HEK293 (cell line): ENCODE results near the gene COL6A2.

ENCODE experiments used
- CTCF ChIA-PET: fragments of 350-600 bp; formaldehyde crosslinking; extraction: SDS; loops from one replicate; lab custom pipeline; 2021; ENCODE audit warnings: antibody characterized with exemption; lab: Yijun Ruan, JAX
- POLR2A ChIA-PET: fragments of 300-600 bp; formaldehyde crosslinking; extraction: SDS; loops from one replicate; lab custom pipeline; 2020; ENCODE audit warnings: antibody characterized with exemption, inconsistent platforms; lab: Yijun Ruan, JAX
- H3K27ac ChIP-seq: fragments of 200-500 bp; sonication (Bioruptor generic); 2 replicates; pipeline ENCODE4 v1.5.1; 2014; ENCODE audit warnings: low read depth, low read length, control low read depth, inconsistent platforms; ENCODE audit errors: extremely low read depth
- H3K36me3 ChIP-seq, 2 experiments: fragments of 200-500 bp in 1 of 2; sonication (Bioruptor generic) in 1 of 2; 1 replicate in 1 of 2; 2 replicates in 1 of 2; pipeline ENCODE4 v1.5.1; 2014 to 2017; ENCODE audit warnings: inconsistent platforms in 2 of 2, low read length in 2 of 2; ENCODE audit not compliant: control insufficient read depth in 2 of 2, insufficient read depth in 1 of 2
- H3K4me1 ChIP-seq: fragments of 200-500 bp; sonication (Bioruptor generic); 2 replicates; pipeline ENCODE4 v1.5.1; 2014; ENCODE audit warnings: mild to moderate bottlenecking, low read length, inconsistent platforms; ENCODE audit not compliant: control insufficient read depth, insufficient read depth
- H3K4me3 ChIP-seq: 2 replicates; pipeline ENCODE4 v1.5.1; 2011; ENCODE audit warnings: low read depth, mild to moderate bottlenecking, control low read depth, low read length, moderate library complexity
- H3K9me3 ChIP-seq: fragments of 200-500 bp; sonication (Bioruptor generic); 2 replicates; pipeline ENCODE4 v1.5.1; 2014; ENCODE audit warnings: low read depth, low read length, inconsistent platforms; ENCODE audit not compliant: control insufficient read depth, insufficient read depth
- GLI4 ChIP-seq: fragments of 450-650 bp; formaldehyde crosslinking; IDR thresholded peaks from 2 replicates; pipeline ENCODE4 v1.5.1; 2016; ENCODE audit warnings: missing biosample characterization, missing genetic modification characterization
- HOXC10 ChIP-seq: sonication (generic); formaldehyde crosslinking; IDR thresholded peaks from 2 replicates; pipeline ENCODE4 v1.8.1; 2023; ENCODE audit warnings: mild to moderate bottlenecking, missing genetic modification reagents
- MYNN ChIP-seq: fragments of 450-650 bp; formaldehyde crosslinking; IDR thresholded peaks from 2 replicates; pipeline ENCODE4 v1.5.1; 2016; ENCODE audit warnings: missing biosample characterization, missing genetic modification characterization, borderline replicate concordance
- PATZ1 ChIP-seq: fragments of 450-650 bp; formaldehyde crosslinking; IDR thresholded peaks from 2 replicates; pipeline ENCODE4 v1.5.1; 2016; ENCODE audit warnings: missing biosample characterization, missing genetic modification characterization
- SALL2 ChIP-seq: fragments of 450-650 bp; formaldehyde crosslinking; IDR thresholded peaks from 2 replicates; pipeline ENCODE4 v1.5.0; 2017; ENCODE audit warnings: missing biosample characterization, mild to moderate bottlenecking, missing genetic modification characterization, borderline replicate concordance
- ZNF2 ChIP-seq: fragments of 450-650 bp; formaldehyde crosslinking; IDR thresholded peaks from 2 replicates; pipeline ENCODE4 v1.5.1; 2016; ENCODE audit warnings: missing biosample characterization, missing genetic modification characterization
- ZNF202 ChIP-seq: fragments of 450-650 bp; formaldehyde crosslinking; IDR thresholded peaks from 2 replicates; pipeline ENCODE4 v1.5.1; 2016; ENCODE audit warnings: missing biosample characterization, missing genetic modification characterization, borderline replicate concordance
- ZNF26 ChIP-seq: fragments of 450-650 bp; formaldehyde crosslinking; IDR thresholded peaks from 2 replicates; pipeline ENCODE4 v1.5.1; 2016; ENCODE audit warnings: missing biosample characterization, missing genetic modification characterization
- ZNF280C ChIP-seq: fragments of 450-650 bp; formaldehyde crosslinking; IDR thresholded peaks from 2 replicates; pipeline ENCODE4 v1.5.1; 2016; ENCODE audit warnings: missing biosample characterization, missing genetic modification characterization
- ZNF292 ChIP-seq: fragments of 450-650 bp; formaldehyde crosslinking; IDR thresholded peaks from 2 replicates; pipeline ENCODE4 v1.5.1; 2016; ENCODE audit warnings: low read depth, missing biosample characterization, missing genetic modification characterization, borderline replicate concordance
- ZNF398 ChIP-seq: fragments of 450-650 bp; formaldehyde crosslinking; IDR thresholded peaks from 2 replicates; pipeline ENCODE4 v1.5.1; 2017; ENCODE audit warnings: missing biosample characterization, missing genetic modification characterization
- ZNF488 ChIP-seq: fragments of 450-650 bp; formaldehyde crosslinking; IDR thresholded peaks from 2 replicates; pipeline ENCODE4 v1.5.1; 2016; ENCODE audit warnings: missing biosample characterization, missing genetic modification characterization
- ZNF560 ChIP-seq: fragments of 450-650 bp; formaldehyde crosslinking; IDR thresholded peaks from 2 replicates; pipeline ENCODE4 v1.5.1; 2017; ENCODE audit warnings: missing biosample characterization, missing genetic modification characterization, borderline replicate concordance
- ZNF580 ChIP-seq: fragments of 450-650 bp; formaldehyde crosslinking; IDR thresholded peaks from 2 replicates; pipeline ENCODE4 v1.5.1; 2016; ENCODE audit warnings: missing biosample characterization, missing genetic modification characterization
- ZNF629 ChIP-seq: fragments of 450-650 bp; formaldehyde crosslinking; IDR thresholded peaks from 2 replicates; pipeline ENCODE4 v1.5.1; 2017; ENCODE audit warnings: missing biosample characterization, missing genetic modification characterization
- ZNF639 ChIP-seq: fragments of 450-650 bp; formaldehyde crosslinking; IDR thresholded peaks from 2 replicates; pipeline ENCODE4 v1.5.1; 2016; ENCODE audit warnings: missing biosample characterization, missing genetic modification characterization
- ZNF843 ChIP-seq: fragments of 450-650 bp; formaldehyde crosslinking; IDR thresholded peaks from 2 replicates; pipeline ENCODE4 v1.5.1; 2016; ENCODE audit warnings: missing biosample characterization, missing genetic modification characterization
- ZSCAN18 ChIP-seq: fragments of 450-650 bp; formaldehyde crosslinking; IDR thresholded peaks from 2 replicates; pipeline ENCODE4 v1.5.1; 2016; ENCODE audit warnings: missing biosample characterization, missing genetic modification characterization
- ZSCAN23 ChIP-seq: fragments of 450-650 bp; formaldehyde crosslinking; IDR thresholded peaks from 2 replicates; pipeline ENCODE4 v1.5.1; 2016; ENCODE audit warnings: missing biosample characterization, missing genetic modification characterization
- ZXDB ChIP-seq: fragments of 450-650 bp; formaldehyde crosslinking; IDR thresholded peaks from 2 replicates; pipeline ENCODE4 v1.5.1; 2016; ENCODE audit warnings: missing biosample characterization, missing genetic modification characterization

The COL6A2 gene

GRCh38 chr21:46111193-46111571, 13.3 kb downstream of the COL6A2 start (continued):
- TF ChIP-seq ZNF488 (no peak), ZNF2 (tag by site-specific recombination) (no peak), MYNN (tag by site-specific recombination) (no peak)
- TF ChIP-seq, all 188 proteins: peak for 0

- H3K9me3 ChIP-seq, result no peaks in the 10 kb centered on the region
- TF ChIP-seq ZNF560 (tag by site-specific recombination), result no peak
- TF ChIP-seq ZNF292, result no peak
- TF ChIP-seq ZSCAN18 (tag by site-specific recombination), result no peak
- no peak for TF ChIP-seq PATZ1
- TF ChIP-seq ZNF639 (tag by site-specific recombination), result no peak
- no peak for TF ChIP-seq GLI4
- TF ChIP-seq ZNF843, result no peak
- no peaks in the 10 kb centered on the region for H3K4me1 ChIP-seq
- no peak overlapping the region for H3K4me3 ChIP-seq
- no peak overlapping the region for H3K27ac ChIP-seq
- ChIA-PET CTCF (no interaction called here), POLR2A (no interaction called here)
- H3K36me3 ChIP-seq, result peaks cover 0 to 50% of the 10 kb centered on the region in 2 experiments
Observed at GRCh38 chr21:46111857-46112724, 14.2 kb downstream of the COL6A2 start.

- Histone ChIP-seq H3K9me3 (no peaks in the 10 kb centered on the region), H3K4me3 (no peak overlapping the region), H3K27ac (no peak overlapping the region), H3K4me1 (no peaks in the 10 kb centered on the region), H3K36me3 (peaks cover 0 to 53% of the 10 kb centered on the region in 2 experiments)
- ChIA-PET POLR2A (no interaction called here), CTCF (interaction anchor here (1.5 kb wide), 1 partner anchor 30 kb away, joined by 3 read pairs; no protein-coding TSS in a partner anchor)
- no peak for TF ChIP-seq SALL2 (tag by site-specific recombination)
- TF ChIP-seq ZNF202 (tag by site-specific recombination), result no peak
- no peak for TF ChIP-seq ZNF580
- no peak for TF ChIP-seq ZXDB
- TF ChIP-seq ZNF398, result no peak
- no peak for TF ChIP-seq ZNF629 (tag by site-specific recombination)
- TF ChIP-seq HOXC10 (CRISPR knock-in tag), result no peak
- no peak for TF ChIP-seq ZSCAN23 (tag by site-specific recombination)
- no peak for TF ChIP-seq ZNF280C
- no peak for TF ChIP-seq ZNF26
Observed at GRCh38 chr21:46112725-46113215, 14.9 kb downstream of the COL6A2 start.
